Fibroblast of upper back skin (primary cell): ENCODE results near the gene SHC2.
"Not testable (repeated sequence)": the region's sequence is repeated elsewhere in the genome, so short reads cannot be mapped to it uniquely, and the experiment has no call there.

Experiments used
- DNase-seq: peaks from one replicate; pipeline ENCODE4 v3.0.0-alpha.2; 2013

The SHC2 gene

DNA sequence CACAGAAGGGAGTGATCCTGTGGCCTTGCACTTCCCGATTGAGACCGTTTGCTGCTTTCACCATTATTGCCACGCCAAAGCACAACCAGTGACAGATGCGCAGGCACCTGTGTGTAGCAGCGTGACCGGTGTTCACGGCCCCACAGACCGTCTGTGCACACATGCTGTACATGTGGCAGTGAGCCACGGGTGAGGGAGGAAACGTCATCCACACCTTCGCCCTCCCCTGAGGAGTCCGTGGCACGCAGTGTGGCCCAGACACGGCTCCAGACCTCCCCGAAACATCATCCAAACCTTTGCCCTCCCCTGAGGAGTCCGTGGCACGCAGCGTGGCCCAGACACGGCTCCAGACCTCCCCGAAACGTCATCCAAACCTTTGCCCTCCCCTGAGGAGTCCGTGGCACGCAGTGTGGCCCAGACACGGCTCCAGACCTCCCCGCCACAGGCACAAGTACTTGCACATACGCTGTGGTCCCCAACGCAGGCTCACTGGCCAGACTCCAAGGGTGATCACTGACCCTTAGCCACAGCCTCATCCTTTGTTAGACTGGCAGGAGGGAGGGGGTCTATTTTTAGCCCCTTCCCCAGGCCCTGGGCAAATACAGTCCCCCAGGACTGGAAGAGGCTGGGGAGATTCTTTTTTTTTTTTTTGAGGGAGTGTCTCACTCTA, 7.9 kb upstream of the SHC2 start:
- no peak for DNase-seq

DNA sequence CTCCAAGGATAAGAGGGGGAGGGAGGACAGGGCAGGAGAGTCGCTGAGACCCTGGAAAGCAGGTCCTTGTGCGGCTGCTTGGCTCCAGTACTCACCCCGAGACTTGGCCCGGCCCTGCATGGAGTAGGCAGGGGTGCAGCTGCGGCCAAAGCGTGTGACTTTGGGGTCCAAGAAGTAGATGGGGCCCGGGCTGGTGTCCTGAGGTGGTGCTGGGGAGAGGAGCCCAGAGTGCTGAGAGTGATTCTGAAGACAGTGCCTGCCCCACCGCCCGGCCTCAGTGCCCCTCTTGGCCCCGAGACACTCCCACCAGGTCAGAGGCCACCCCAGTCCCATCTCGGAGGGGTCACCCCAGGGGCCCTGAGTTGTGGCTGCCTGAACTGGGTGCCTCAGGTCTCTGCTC, 6.7 kb upstream of the SHC2 start:
- no peak for DNase-seq

DNA sequence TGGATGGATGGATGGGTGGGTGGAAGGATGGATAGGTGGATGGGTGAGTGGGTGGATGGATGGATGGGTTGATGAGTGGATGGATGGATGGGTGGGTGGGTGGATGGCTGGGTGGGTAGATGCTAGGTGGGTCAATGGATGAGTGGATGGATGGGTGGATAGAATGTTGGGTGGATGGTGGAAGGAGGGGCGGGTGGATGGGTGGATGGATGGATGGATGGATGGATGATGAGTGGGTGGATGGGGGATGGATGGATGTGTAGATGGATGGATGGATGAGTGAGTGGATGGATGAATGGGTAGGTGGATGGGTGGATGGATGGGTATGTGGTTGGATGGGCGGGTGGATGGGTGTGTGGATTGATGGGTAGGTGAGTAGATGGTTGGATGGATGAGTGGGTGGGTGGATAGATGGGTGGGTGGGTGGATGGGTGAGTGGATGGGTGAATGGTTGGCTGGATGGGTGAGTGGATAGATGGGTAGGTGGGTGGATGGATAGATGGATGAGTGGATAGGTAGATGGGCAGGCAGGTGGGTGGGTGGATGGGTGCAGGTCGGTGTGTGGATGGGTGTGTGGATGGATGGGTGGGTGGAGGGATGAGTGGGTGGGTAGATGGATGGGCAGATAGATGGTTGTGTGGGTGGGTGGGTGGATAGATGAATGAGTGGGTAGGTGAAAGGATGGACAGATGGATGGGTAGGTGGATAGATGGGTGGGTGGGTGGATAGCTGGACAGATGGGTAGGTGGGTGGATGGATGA, 4.4 kb upstream of the SHC2 start:
- no peak for DNase-seq

DNA sequence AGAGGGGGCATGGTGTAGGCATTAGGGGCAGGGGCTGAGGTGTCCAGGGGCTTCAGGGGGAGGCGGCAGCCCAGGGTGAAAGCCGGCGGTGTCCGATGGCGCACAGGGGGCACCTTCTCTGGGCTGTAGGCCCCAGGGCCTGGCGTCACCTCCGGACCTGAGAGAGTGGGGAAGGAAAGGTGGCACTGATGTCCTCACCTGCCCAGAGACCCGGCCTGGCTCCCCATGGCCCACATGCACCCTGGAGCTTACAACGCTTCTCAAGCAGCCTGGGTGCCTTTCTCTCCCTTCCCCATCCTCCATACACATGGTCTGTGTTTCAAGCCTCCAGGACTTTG, 3.3 kb upstream of the SHC2 start:
- DNase-seq: no peak

DNA sequence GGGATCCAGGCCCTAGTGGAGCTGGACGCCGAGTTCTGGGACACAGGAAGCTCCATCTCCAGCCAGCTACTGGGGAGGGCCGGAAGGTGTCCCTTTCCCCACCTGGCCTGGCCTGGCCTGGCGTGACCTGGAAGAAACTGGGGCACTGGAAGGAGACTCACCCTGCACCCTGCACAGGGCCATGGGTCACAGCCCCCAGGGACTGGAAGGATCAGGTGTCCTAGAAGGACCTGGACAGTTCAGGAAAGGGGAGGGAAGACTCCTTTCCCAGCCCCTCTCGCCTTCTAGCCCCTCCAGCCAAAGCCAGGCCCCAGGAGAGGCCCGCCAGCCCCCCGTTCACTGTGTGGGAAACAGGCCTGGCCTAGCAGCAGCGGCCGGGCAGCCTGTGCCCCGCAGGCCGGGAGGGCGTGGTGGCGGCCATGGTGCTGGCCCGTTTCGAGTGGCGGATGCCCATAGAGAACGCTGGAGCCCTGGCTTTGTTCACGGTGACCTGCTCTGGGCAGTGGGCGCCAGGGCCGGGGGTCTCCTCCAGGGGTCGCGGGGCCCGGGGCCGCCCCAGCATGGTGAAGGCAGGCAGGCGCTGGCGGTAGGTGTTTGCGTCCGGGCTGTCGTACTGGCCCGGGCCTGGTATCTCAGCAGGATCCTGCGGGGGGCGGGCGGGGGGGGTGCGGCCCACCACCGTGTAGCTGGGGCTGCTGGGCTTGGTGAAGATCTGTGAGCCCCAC, 2.8 kb upstream of the SHC2 start:
- DNase-seq: no peak

DNA sequence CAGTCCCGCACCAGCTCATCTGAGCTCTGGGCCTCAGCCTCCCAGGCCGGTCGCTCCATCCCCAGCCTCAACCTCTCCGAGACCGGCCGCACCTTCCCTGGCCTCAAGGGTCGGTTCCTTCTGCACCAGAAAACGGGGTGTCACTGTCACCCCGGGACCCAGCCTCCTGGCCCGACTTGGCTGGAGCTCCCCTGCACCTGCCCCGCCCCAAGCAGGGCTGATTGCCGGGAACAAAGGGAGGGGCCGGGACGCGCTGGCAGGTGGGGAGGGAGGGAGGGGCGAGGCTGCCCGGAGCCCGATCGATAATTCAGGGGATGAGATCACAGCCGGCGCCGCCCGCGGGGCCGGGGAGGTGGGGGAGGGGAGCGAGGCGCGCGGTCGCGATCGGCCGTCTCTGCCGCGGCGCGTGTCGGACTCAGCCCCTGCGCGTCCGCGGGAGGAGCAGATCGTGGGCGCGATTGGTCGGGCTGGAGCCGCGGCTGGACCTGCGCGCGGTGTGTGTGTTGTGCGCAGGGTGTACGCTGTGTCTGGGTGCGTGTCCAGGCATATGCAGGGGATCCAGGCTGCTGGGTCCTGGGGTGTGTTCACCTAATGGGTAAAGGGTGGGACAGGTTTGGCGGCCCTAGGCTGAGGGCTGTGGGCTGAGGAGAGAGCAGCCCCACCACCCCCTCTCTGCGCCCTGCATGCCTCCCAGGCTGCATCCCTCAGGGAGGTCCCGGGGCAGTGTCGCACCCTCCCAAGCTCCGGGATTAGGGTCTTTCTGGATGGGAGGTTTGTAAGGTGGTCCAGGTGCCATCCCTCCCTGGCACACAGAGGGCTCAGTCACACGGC, 1.1 kb upstream of the SHC2 start:
- DNase-seq: no peak

DNA sequence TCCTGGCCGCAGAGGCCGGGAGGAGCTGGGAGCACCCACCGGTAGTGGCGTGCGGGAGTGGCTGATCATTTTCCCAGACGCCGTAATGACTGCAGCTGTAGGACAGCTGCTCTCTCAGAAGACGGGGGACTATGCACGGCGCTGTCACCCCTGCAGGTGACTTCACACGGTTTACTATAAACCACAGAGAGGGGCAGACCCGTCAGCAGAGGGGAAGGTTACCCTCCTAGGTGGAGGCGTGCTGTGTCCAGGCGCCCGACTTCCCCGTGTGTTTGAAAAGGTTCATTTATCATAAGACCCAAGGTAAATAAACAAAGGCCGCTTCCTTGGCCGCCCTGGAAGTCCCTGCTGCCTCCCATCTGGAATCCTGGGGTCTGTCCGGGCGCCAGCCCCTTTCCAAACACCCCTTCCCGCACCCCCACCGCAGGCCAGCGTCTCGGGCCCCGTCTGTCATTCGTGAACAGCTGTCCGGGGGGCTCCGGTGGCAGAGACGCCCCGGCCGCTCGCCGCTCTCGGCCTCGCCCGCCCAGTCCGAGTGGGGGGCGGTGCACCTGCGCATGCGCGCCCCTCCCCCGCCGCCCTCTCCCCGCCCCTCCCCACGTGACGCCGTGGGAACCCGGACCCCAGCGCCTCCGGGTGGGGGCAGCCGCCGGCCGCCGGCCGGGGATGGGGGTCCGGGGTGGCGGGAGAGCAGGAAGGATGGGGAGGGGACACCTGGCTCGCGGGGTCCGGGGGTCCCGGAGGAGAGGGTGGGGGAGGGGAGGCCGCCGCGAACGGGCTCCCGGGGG, 915 bp downstream of the SHC2 start:
- no peak for DNase-seq

DNA sequence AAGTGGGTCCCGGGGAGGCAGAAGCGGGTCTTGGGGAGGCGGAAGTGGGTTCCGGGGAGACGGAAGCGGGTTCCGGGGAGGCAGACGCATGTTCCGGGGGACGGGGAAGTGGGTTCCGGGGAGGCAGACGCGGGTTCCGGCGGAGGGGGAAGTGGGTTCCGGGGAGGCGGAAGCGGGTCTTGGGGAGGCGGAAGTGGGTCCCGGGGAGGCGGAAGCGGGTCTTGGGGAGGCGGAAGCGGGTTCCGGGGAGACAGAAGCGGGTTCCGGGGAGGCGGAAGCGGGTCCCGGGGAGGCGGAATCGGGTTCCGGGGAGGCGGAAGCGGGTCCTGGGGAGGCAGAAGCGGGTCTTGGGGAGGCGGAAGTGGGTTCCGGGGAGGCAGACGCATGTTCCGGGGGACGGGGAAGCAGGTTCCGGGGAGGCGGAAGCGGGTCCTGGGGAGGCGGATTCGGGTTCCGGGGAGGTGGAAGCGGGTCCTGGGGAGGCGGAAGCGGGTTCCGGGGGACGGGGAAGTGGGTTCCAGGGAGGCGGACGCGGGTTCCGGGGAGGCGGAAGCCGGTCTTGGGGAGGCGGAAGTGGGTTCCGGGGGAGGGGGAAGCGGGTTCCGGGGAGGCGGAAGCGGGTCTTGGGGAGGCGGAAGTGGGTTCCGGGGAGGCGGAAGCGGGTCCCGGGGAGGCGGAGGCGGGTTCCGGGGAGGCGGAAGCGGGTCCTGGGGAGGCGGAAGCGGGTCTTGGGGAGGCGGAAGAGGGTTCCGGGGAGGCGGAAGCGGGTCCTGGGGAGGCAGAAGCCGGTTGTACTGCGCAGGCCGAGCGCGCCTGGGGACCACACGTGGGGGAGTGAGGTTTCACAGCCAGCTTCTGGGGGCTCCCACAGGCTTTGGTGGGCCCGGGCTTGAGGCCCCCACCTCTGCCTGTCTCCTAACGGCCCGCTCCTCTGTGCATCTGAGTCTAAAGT, 2.5 kb downstream of the SHC2 start:
- no peak for DNase-seq

DNA sequence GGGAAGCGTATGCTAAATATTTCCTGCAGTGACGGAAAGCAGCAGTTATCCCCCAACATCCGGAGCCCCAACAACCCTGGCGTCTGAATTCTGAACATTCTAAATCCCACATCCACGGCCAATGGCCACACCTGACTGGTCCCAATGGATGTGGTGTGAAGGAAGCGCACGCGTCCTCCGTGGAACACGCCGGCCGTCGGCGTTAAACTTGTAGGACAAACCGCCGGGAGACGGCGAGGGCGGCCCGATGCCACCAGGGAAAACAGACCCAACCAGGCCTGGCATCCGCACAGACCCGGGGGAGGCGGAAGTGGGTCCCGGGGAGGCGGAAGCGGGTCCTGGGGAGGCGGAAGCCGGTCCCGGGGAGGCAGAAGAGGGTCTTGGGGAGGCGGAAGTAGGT, 3.2 kb downstream of the SHC2 start:
- no peak for DNase-seq

DNA sequence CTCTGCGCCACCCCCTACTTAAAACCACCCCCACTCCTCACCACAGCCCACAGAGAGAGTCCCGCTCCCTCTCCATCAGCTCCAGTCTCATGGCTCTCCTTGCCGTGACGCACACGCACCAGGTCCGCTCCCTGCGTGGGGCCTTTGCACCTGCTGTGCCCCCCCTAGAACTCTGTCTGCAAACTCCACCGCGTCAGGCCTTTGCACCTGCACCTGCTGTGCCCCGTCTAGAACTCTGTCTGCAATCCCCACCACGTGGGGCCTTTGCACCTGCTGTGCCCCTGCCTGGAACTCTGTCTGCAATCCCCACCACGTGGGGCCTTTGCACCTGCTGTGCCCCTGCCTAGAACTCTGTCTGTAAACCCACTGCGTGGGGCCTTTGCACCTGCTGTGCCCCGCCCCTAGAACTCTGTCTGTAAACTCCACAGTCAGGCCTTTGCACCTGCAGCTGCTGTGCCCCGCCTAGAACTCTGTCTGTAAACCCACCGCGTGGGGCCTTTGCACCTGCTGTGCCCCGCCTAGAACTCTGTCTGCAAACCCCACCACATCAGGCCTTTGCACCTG, 4.2 kb downstream of the SHC2 start:
- no peak for DNase-seq

DNA sequence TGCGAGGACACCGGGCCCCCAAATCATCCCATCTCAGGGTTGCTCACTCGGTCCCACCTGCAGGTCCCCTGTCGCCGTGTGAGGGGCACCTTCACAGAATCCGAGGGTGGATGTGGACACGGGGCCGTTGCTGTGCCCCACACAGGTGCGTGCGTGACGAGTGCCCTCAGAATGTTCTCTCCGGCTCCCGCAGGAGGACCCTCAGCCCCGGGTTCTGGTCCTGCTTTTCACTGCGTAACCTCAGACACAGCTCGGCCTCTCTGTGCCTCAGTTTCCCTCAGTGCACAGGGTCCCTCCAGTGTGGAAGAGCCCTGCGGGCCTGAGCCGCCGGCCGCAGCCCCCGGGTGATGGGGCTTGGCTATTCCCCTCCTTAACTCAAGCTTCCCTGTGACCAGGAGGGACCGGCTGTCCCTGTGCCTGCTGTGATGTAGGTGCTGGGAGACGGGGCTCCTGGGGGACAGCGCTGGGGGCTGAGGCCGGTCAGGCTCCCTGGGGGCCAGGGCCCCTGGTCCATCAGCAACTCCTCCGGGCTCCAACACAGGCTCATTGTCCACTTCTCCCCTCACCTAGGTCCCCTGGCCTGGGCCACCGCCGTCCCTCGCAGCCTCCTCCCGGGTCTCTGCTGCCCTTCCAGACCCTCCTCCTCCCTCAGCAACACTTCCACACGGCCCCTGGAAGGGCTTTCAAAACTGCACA, 4.8 kb downstream of the SHC2 start:
- DNase-seq: no peak

DNA sequence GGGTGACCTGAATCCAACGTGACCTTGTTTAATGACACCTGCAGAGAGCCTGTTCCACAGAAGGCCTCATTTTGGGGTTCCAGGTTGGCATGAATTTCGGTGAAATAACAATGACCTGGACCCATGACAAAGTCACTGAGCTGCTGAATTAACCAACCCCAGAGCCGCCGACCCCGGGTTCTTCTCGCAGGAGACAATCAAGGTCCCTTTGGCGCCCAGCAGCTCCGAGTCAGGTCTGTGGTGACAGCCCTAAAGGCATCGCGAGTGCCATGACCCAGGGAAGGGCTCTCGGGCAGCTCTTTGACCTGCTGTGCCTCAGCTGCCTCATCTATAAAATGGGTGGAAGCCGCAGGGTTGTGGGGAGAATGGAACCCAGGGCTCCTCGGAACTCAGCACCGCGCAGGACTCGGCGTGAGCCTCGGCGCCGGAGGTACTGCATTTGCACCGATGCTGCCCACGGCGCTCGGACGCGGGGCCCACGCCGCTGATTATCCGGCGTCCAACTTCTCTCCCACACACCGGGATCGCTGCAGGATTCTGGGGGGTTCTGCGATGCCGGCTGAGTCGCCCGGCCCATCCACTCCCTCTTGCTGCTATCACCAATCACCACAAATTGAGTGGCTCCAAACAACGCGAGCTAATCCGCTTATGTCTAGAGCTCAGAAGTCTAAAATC, 5.7 kb downstream of the SHC2 start:
- no peak for DNase-seq

DNA sequence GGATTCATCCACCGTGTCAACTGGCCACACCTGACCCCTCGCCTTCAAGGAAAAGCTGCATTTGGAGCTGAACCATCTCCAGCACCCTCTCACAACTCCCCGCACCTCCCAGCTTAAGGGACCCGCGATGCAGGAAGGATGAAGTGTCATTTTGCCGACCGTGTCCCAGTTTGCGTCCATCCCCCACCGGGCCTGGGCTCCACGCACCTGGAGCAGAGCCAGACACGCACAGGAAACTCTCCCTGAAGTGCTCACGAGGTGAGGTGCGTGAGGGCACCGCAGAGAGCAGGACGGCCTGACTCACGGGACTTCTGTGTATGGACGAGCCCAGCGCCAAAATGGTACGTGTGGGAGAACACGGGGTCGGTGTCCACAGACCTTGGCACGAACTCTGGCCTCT, 7.2 kb downstream of the SHC2 start:
- DNase-seq: no peak

DNA sequence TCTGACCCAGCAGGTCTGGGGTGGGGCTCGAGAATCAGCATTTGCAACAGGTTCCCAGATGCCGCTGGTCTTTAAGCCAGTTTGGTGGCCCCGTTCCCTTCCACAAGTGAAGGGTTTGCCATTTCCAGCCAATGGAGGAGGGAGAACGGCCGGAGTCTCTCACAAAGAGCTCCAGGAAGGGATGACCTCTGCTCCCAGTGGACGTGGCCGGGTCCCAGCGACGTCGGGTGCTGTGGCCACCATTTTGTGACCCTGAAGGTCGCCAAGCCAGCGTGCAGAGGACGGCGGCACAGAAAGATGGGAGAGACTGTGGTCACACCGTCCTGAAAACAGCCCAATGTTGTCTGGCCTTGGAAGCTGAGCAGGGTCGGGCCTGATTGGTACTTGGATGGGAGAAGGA, 8.0 kb downstream of the SHC2 start:
- DNase-seq: no peak

DNA sequence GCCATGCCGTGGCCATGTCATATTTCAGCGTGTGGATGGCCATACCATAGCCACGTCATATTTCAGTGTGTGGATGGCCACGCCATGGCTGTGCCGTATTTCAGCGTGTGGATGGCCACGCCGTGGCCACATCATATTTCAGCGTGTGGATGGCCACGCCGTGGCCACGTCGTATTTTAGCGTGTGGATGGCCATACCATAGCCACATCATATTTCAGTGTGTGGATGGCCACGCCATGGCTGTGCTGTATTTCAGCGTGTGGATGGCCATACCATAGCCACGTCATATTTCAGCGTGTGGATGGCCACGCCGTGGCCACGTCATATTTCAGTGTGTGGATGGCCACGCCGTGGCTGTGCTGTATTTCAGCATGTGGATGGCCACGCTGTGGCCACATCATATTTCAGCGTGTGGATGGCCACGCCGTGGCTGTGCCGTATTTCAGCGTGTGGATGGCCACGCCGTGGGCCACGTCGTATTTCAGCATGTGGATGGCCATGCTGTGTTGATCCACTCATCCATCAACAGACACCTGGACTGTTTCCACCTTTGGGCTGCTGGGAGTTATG, 9.8 kb downstream of the SHC2 start:
- not testable (repeated sequence) for DNase-seq

DNA sequence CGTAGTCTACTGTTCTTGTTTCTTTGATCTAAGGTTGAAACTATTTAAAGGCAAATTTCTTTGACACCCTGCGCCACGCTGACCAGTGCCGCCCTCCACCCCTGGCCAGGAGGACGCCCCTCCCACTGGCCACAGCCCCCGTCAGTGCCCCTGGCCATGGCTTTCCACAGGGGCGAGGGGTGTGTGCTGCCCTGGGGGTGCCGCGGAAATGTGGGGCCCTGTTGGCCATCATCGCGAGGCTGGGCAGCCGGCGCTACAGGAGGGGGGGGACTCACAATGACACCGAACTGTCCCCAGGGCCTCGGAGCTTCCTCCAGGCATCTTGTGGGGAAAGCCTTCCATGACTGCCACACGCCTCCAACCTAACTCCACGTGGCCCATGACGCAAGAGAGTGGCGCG, 10.9 kb downstream of the SHC2 start:
- no peak for DNase-seq

DNA sequence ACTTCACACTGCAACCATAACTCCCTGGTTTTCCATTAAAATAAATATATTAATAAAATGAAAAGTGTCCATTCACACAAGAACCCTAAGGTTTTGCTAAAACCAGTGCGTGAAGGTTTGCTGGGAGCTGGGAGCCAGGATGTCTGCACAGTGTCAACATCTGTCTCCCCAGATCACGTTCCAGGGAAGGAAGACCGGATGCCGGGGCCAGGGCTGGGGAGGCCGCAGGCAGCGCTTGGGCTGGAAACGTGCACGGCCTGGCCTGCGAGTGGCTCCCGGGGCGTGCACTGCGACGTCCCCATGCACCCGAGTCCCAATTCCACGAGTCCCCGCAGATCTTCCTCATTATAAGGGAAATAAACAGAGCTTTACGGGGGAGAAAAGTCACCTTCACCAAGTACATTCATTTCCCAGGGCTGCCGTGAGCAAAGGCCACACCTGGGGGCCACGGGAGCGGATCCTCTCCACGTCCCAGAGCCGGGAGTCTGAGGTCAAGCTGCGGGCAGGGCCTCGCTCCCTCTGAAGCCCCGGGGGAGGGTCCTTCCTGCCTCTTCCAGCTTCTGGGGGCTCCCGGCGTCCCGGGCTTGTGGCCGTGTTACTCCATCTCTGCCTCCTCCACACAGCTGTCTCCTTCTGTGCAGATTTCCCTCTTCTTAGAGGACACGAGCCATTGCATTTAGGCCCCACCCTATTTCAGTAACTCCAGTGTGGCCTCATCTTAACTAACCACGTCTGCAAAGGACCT, 12.8 kb downstream of the SHC2 start:
- no peak for DNase-seq

DNA sequence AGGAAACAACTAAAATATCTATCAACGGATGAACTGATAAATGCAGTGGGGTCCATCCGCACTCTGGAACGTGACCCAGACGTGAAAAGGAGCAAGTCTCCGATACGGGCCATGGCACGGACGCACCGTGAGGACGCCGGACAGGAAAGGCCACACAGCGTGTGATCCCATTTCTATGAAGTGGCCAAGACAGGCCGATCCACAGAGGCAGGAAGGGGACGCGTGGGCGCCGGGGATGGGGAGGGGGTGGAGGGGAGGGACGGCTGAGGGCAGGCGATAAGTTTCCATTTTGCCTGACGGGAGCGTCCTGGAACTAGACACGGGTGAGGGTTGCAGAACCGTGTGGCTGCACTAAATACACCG, 13.8 kb downstream of the SHC2 start:
- DNase-seq: no peak
